ENCODE results near the gene MRPL1. TPM values are rescaled to one million over a fixed set of nuclear protein-coding genes. Genes with fewer than 3 reads are reported as not detected.
A peak's percentile ranks its signal among the peaks of the same experiment; 100 is the strongest.

Gene MRPL1
- total and polyA plus RNA-seq, 2 of the 13 experiments (the other 11 are each of a cell fraction or from before 2014, with no cell fraction given): 23.3 to 61.5 TPM

GRCh38 chr4:77921701-77922100 lies 59.1 kb downstream of the MRPL1 start (continued):
- no peak for TF ChIP-seq NFE2 (CRISPR knock-in tag; IDR thresholded peaks at IDR 0.05)
- TF ChIP-seq KMT2A (CRISPR knock-in tag; IDR thresholded peaks at IDR 0.05): no peak
- TF ChIP-seq MYC (CRISPR knock-in tag; IDR thresholded peaks at IDR 0.05; ENCODE audit: borderline replicate concordance): no peak
- TF ChIP-seq MAFK (conservative IDR thresholded peaks at IDR 0.05 in 1 of 2, IDR thresholded peaks at IDR 0.05 in 1 of 2; ENCODE audit: low read length in 2 of 2): no peak
- no peak for TF ChIP-seq RFX3 (CRISPR knock-in tag; IDR thresholded peaks at IDR 0.05)
- no peak for TF ChIP-seq TRIM24 (CRISPR knock-in tag; IDR thresholded peaks at IDR 0.05)
- TF ChIP-seq ZNF879 (CRISPR knock-in tag; IDR thresholded peaks at IDR 0.05): no peak
- TF ChIP-seq ZNF350 (CRISPR knock-in tag; IDR thresholded peaks at IDR 0.05; ENCODE audit: borderline replicate concordance, low read depth): no peak
- TF ChIP-seq ZNF362 (CRISPR knock-in tag; IDR thresholded peaks at IDR 0.05; ENCODE audit: borderline replicate concordance): no peak; the same call in 1 of the 2 replicates
- TF ChIP-seq SMAD3 (CRISPR knock-in tag; IDR thresholded peaks at IDR 0.05): no peak; the same call in 1 of the 2 replicates
- TF ChIP-seq ZBTB8A (CRISPR knock-in tag; IDR thresholded peaks at IDR 0.05; ENCODE audit: borderline replicate concordance, low read depth): no peak
- no peak for TF ChIP-seq FLYWCH1 (CRISPR knock-in tag; IDR thresholded peaks at IDR 0.05)
- TF ChIP-seq JUND (CRISPR knock-in tag; IDR thresholded peaks at IDR 0.05): peak; percentile 96
- no peak for TF ChIP-seq ZNF766 (CRISPR knock-in tag; IDR thresholded peaks at IDR 0.05; ENCODE audit: borderline replicate concordance)
- TF ChIP-seq ZNF225 (CRISPR knock-in tag; IDR thresholded peaks at IDR 0.05): no peak
- TF ChIP-seq SNRNP70 (IDR thresholded peaks at IDR 0.05; ENCODE audit: low read depth, low read length): no peak
- TF ChIP-seq ZNF335 (CRISPR knock-in tag; IDR thresholded peaks at IDR 0.05): peak; percentile 34; the same call in 1 of the 2 replicates
- no peak for TF ChIP-seq GABPA (IDR thresholded peaks at IDR 0.05; ENCODE audit: low read depth, low read length)
- peak; percentile 32; the same call in 1 of the 2 replicates for TF ChIP-seq GABPA (CRISPR knock-in tag; IDR thresholded peaks at IDR 0.05; ENCODE audit: low read depth)
- TF ChIP-seq DRAP1 (CRISPR knock-in tag; IDR thresholded peaks at IDR 0.05): no peak
- TF ChIP-seq AKAP8 (CRISPR knock-in tag; IDR thresholded peaks at IDR 0.05): no peak
- TF ChIP-seq RFXANK (CRISPR knock-in tag; IDR thresholded peaks at IDR 0.05): no peak
- no peak for TF ChIP-seq HES4 (CRISPR knock-in tag; IDR thresholded peaks at IDR 0.05; ENCODE audit: borderline replicate concordance)
- no peak for TF ChIP-seq WIZ (CRISPR knock-in tag; IDR thresholded peaks at IDR 0.05)
- no peak for TF ChIP-seq ZKSCAN5 (CRISPR knock-in tag; IDR thresholded peaks at IDR 0.05)
- TF ChIP-seq HMGXB4 (CRISPR knock-in tag; IDR thresholded peaks at IDR 0.05; ENCODE audit: borderline replicate concordance in 1 of 2, low read depth in 1 of 2): no peak
- no peak for TF ChIP-seq NR2F6 (IDR thresholded peaks at IDR 0.05)
- TF ChIP-seq NR2F6 (CRISPR knock-in tag; IDR thresholded peaks at IDR 0.05): peak; percentile 21; the same call in 1 of the 2 replicates
- no peak for TF ChIP-seq ISL2 (CRISPR knock-in tag; IDR thresholded peaks at IDR 0.05)
- TF ChIP-seq ZNF570 (CRISPR knock-in tag; IDR thresholded peaks at IDR 0.05; ENCODE audit: borderline replicate concordance): no peak
- no peak for TF ChIP-seq ETS1 (CRISPR knock-in tag; IDR thresholded peaks at IDR 0.05)
